Right atrium auricular region (tissue), 2 donors: Measurements from ENCODE around the gene HMGCL. TPM values are rescaled to one million over a fixed set of nuclear protein-coding genes. Genes with fewer than 3 reads are reported as not detected.
"Not testable (repeated sequence)": the region's sequence is repeated elsewhere in the genome, so short reads cannot be mapped to it uniquely, and the experiment has no call there.

Experiments
- DNase-seq: peaks from one replicate; pipeline ENCODE4 v3.0.0-alpha.2; 2019; ENCODE audit warnings: low spot score
- H3K27ac ChIP-seq, 2 donors: fragments of 200-600 bp; sonication (generic); 1 replicate in 1 of 2; 2 replicates in 1 of 2; pipeline ENCODE4 v1.5.1; 2016 to 2019
- H3K27me3 ChIP-seq, 2 donors: fragments of 200-600 bp; sonication (generic); one replicate each; pipeline versions ENCODE4 v1.5.1 to v1.6.0; 2017 to 2019
- H3K36me3 ChIP-seq: fragments of 200-600 bp; sonication (generic); one replicate; pipeline ENCODE4 v1.5.1; 2016
- H3K4me1 ChIP-seq, 2 donors: fragments of 200-600 bp; sonication (generic); one replicate each; pipeline versions ENCODE4 v1.5.1 to v1.6.0; 2017 to 2019
- H3K4me3 ChIP-seq, 2 donors: fragments of 200-600 bp; sonication (generic); 1 replicate in 1 of 2; 2 replicates in 1 of 2; pipeline ENCODE4 v1.5.1; 2017 to 2019; ENCODE audit warnings: mild to moderate bottlenecking in 1 of 2, moderate library complexity in 1 of 2
- H3K9me3 ChIP-seq, 2 donors: fragments of 200-600 bp; sonication (generic); one replicate each; pipeline ENCODE4 v1.5.1; 2019
- CTCF ChIP-seq, 2 donors: fragments of 200-600 bp; sonication (generic); IDR thresholded peaks; one replicate each; pipeline ENCODE4 v1.5.1; 2019; ENCODE audit warnings: antibody characterized with exemption in 2 of 2
- total RNA-seq, 2 donors: library from RNA; depleted of rRNA; stranded (reverse); fragments of >200 nt; gene quantifications; one replicate each; pipeline ENCODE4 v1.1.0, GENCODE V29; 2016

HMGCL gene
- total RNA-seq, 2 donors from 2014 or later = 22.4 to 26.3 TPM

- Histone ChIP-seq H3K27me3 (no peaks in the 10 kb centered on the region), H3K4me1 (peaks cover 0 to 36% of the 10 kb centered on the region in 2 donors), H3K9me3 (no peaks in the 10 kb centered on the region), H3K27ac (peak overlapping the region; percentile 80 to 88), H3K4me3 (peak overlapping the region; percentile 60 to 95), H3K36me3 (peaks cover 15% of the 10 kb centered on the region)
- no peak for TF ChIP-seq CTCF (IDR thresholded peaks at IDR 0.05)
- no peak for DNase-seq
These were observed 42.3 kb upstream of the HMGCL start for GRCh38 chr1:23867542-23867894.

- H3K27me3 ChIP-seq = no peaks in the 10 kb centered on the region
- no peak overlapping the region for H3K27ac ChIP-seq
- no peak overlapping the region for H3K4me3 ChIP-seq
- no peaks in the 10 kb centered on the region for H3K9me3 ChIP-seq
- peaks cover 0 to 36% of the 10 kb centered on the region in 2 donors for H3K4me1 ChIP-seq
- DNase-seq = no peak
- H3K36me3 ChIP-seq = peaks cover 25% of the 10 kb centered on the region
- no peak for TF ChIP-seq CTCF (IDR thresholded peaks at IDR 0.05)
These were observed 40.3 kb upstream of the HMGCL start for GRCh38 chr1:23865543-23865930.

- Histone ChIP-seq H3K27ac (no peak overlapping the region), H3K4me3 (no peak overlapping the region), H3K27me3 (no peaks in the 10 kb centered on the region), H3K36me3 (peaks cover 26% of the 10 kb centered on the region), H3K9me3 (no peaks in the 10 kb centered on the region), H3K4me1 (peaks cover 0 to 36% of the 10 kb centered on the region in 2 donors)
- no peak for DNase-seq
- TF ChIP-seq CTCF (IDR thresholded peaks at IDR 0.05) = no peak
These were observed 39.7 kb upstream of the HMGCL start for GRCh38 chr1:23864801-23865542.

- H3K9me3 ChIP-seq = no peaks in the 10 kb centered on the region
- no peak for DNase-seq
- H3K36me3 ChIP-seq = peaks cover 46% of the 10 kb centered on the region
- no peaks in the 10 kb centered on the region for H3K27me3 ChIP-seq
- no peak for TF ChIP-seq CTCF (IDR thresholded peaks at IDR 0.05)
- peaks cover 0 to 25% of the 10 kb centered on the region in 2 donors for H3K4me1 ChIP-seq
- no peak overlapping the region for H3K4me3 ChIP-seq
- H3K27ac ChIP-seq = no peak overlapping the region
These were observed 37.4 kb upstream of the HMGCL start for GRCh38 chr1:23862640-23863039.

GRCh38 chr1:23854568-23854967, 29.3 kb upstream of the HMGCL start:
- H3K9me3 ChIP-seq = no peaks in the 10 kb centered on the region
- no peak overlapping the region for H3K27ac ChIP-seq
- peaks cover 28% of the 10 kb centered on the region for H3K36me3 ChIP-seq
- no peak for DNase-seq
- TF ChIP-seq CTCF (IDR thresholded peaks at IDR 0.05) = peak in 1 of 2 donors; percentile 38
- no peak overlapping the region for H3K4me3 ChIP-seq
- no peaks in the 10 kb centered on the region for H3K27me3 ChIP-seq
- no peaks in the 10 kb centered on the region for H3K4me1 ChIP-seq

- peaks cover 15% of the 10 kb centered on the region for H3K36me3 ChIP-seq
- H3K27me3 ChIP-seq, H3K4me3 ChIP-seq, H3K4me1 ChIP-seq, H3K9me3 ChIP-seq, H3K27ac ChIP-seq, DNase-seq: not testable (repeated sequence)
These were observed 27.9 kb upstream of the HMGCL start for GRCh38 chr1:23853124-23853523.

GRCh38 chr1:23851406-23851805, 26.2 kb upstream of the HMGCL start:
- not testable (repeated sequence) for H3K27me3 ChIP-seq, H3K9me3 ChIP-seq, H3K4me1 ChIP-seq, H3K36me3 ChIP-seq, H3K27ac ChIP-seq, DNase-seq, H3K4me3 ChIP-seq
